ENCODE measurements around the gene STARD13.

STARD13 gene

GRCh38 chr13:33307843-33308242, 22.3 kb upstream of the STARD13 start:
- no peak for DNase-seq (ENCODE audit: low read depth in 2 of 2)

- no peak for DNase-seq (ENCODE audit: low read depth in 2 of 2)
Observed at GRCh38 chr13:33303855-33304597, 18.5 kb upstream of the STARD13 start.

- no peak for DNase-seq (ENCODE audit: low read depth in 2 of 2)
Observed at GRCh38 chr13:33299626-33300025, 14.1 kb upstream of the STARD13 start.

GRCh38 chr13:33296793-33297425, 11.4 kb upstream of the STARD13 start:
- DNase-seq (ENCODE audit: low read depth in 2 of 2) = no peak

- no peak for DNase-seq (ENCODE audit: low read depth in 2 of 2)
Observed at GRCh38 chr13:33292712-33293111, 7.2 kb upstream of the STARD13 start.

- no peak for DNase-seq (ENCODE audit: low read depth in 2 of 2)
Observed at GRCh38 chr13:33290421-33290965, 4.9 kb upstream of the STARD13 start.

- no peak for DNase-seq (ENCODE audit: low read depth in 2 of 2)
Observed at GRCh38 chr13:33289966-33290365, 4.4 kb upstream of the STARD13 start.

GRCh38 chr13:33287142-33287882, 1.8 kb upstream of the STARD13 start:
- no peak for DNase-seq (ENCODE audit: low read depth in 2 of 2)

GRCh38 chr13:33286128-33286527, 573 bp upstream of the STARD13 start:
- DNase-seq (ENCODE audit: low read depth in 2 of 2) = no peak

- no peak for DNase-seq (ENCODE audit: low read depth in 2 of 2)
Observed at GRCh38 chr13:33284916-33285315, 639 bp downstream of the STARD13 start.

GRCh38 chr13:33284031-33284430, 1.5 kb downstream of the STARD13 start:
- no peak for DNase-seq (ENCODE audit: low read depth in 2 of 2)

- DNase-seq (ENCODE audit: low read depth in 2 of 2) = no peak
Observed at GRCh38 chr13:33283195-33283911, 2.2 kb downstream of the STARD13 start.

- peak in 1 of 2 experiments; percentile 49 for DNase-seq (ENCODE audit: low read depth in 2 of 2)
Observed at GRCh38 chr13:33281951-33282595, 3.5 kb downstream of the STARD13 start.

GRCh38 chr13:33280923-33281322, 4.6 kb downstream of the STARD13 start:
- no peak for DNase-seq (ENCODE audit: low read depth in 2 of 2)

- no peak for DNase-seq (ENCODE audit: low read depth in 2 of 2)
Observed at GRCh38 chr13:33280279-33280905, 5.2 kb downstream of the STARD13 start.

- DNase-seq (ENCODE audit: low read depth in 2 of 2) = peak in 1 of 2 experiments; percentile 33
Observed at GRCh38 chr13:33279414-33280278, 5.9 kb downstream of the STARD13 start.

- no peak for DNase-seq (ENCODE audit: low read depth in 2 of 2)
Observed at GRCh38 chr13:33278913-33279312, 6.6 kb downstream of the STARD13 start.

GRCh38 chr13:33277946-33278345, 7.6 kb downstream of the STARD13 start:
- peak; percentile 69 to 71 for DNase-seq (ENCODE audit: low read depth in 2 of 2)

GRCh38 chr13:33277037-33277740, 8.4 kb downstream of the STARD13 start:
- DNase-seq (ENCODE audit: low read depth in 2 of 2) = no peak
